GM12874 (cell line): ENCODE data around the gene IER5.

Experiments
- CTCF ChIP-seq: IDR thresholded peaks from 2 replicates; pipeline ENCODE4 v1.5.1; 2011; ENCODE audit warnings: low read depth, mild to moderate bottlenecking, control low read depth, low read length, moderate library complexity; ENCODE audit not compliant: insufficient read depth

Gene IER5

GRCh38 chr1:181128592-181129497 lies 40.3 kb downstream of the IER5 start:
- no peak for TF ChIP-seq CTCF

GRCh38 chr1:181129771-181130606 lies 41.5 kb downstream of the IER5 start:
- no peak for TF ChIP-seq CTCF

GRCh38 chr1:181131255-181131941 lies 42.9 kb downstream of the IER5 start:
- no peak for TF ChIP-seq CTCF

- TF ChIP-seq CTCF = no peak
These were observed 45.0 kb downstream of the IER5 start for GRCh38 chr1:181133441-181133951.

- no peak for TF ChIP-seq CTCF
These were observed 45.5 kb downstream of the IER5 start for GRCh38 chr1:181133969-181134418.

- no peak for TF ChIP-seq CTCF
These were observed 46.3 kb downstream of the IER5 start for GRCh38 chr1:181134543-181135436.
